ENCODE data around the gene PPFIBP1. TPM values are rescaled to one million over a fixed set of nuclear protein-coding genes. Genes with fewer than 3 reads are reported as not detected.
A peak's percentile ranks its signal among the peaks of the same experiment; 100 is the strongest.

Gene PPFIBP1
- total RNA-seq, 1 donor from 2014 or later, result 31.1 TPM

GRCh38 chr12:27564612-27565213 is 40.7 kb downstream of the PPFIBP1 start:
- no peak overlapping the region for H3K4me3 ChIP-seq (ENCODE audit: low read depth, low read length)
- H3K36me3 ChIP-seq (ENCODE audit: control insufficient read depth, insufficient read depth, low read length), result no peaks in the 10 kb centered on the region
- no peak for TF ChIP-seq CTCF (IDR thresholded peaks at IDR 0.05; ENCODE audit: insufficient read depth, low read length, severe bottlenecking)
- no peaks in the 10 kb centered on the region for H3K27me3 ChIP-seq (ENCODE audit: control insufficient read depth, insufficient read depth, low read length)
- FAIRE-seq (no peak), DNase-seq (ENCODE audit: low read depth) (no peak)

- H3K36me3 ChIP-seq (ENCODE audit: control insufficient read depth, insufficient read depth, low read length), result no peaks in the 10 kb centered on the region
- DNase-seq (ENCODE audit: low read depth) (no peak), FAIRE-seq (no peak)
- H3K4me3 ChIP-seq (ENCODE audit: low read depth, low read length), result no peak overlapping the region
- TF ChIP-seq CTCF (IDR thresholded peaks at IDR 0.05; ENCODE audit: insufficient read depth, low read length, severe bottlenecking), result no peak
- no peaks in the 10 kb centered on the region for H3K27me3 ChIP-seq (ENCODE audit: control insufficient read depth, insufficient read depth, low read length)
Observed at GRCh38 chr12:27566159-27566558, 42.2 kb downstream of the PPFIBP1 start.

- DNase-seq (ENCODE audit: low read depth) (no peak), FAIRE-seq (no peak)
- no peaks in the 10 kb centered on the region for H3K27me3 ChIP-seq (ENCODE audit: control insufficient read depth, insufficient read depth, low read length)
- no peak overlapping the region for H3K4me3 ChIP-seq (ENCODE audit: low read depth, low read length)
- no peak for TF ChIP-seq CTCF (IDR thresholded peaks at IDR 0.05; ENCODE audit: insufficient read depth, low read length, severe bottlenecking)
- no peaks in the 10 kb centered on the region for H3K36me3 ChIP-seq (ENCODE audit: control insufficient read depth, insufficient read depth, low read length)
Observed at GRCh38 chr12:27566626-27567025, 42.6 kb downstream of the PPFIBP1 start.

- no peak for TF ChIP-seq CTCF (IDR thresholded peaks at IDR 0.05; ENCODE audit: insufficient read depth, low read length, severe bottlenecking)
- DNase-seq (ENCODE audit: low read depth) (peak; percentile 88), FAIRE-seq (no peak)
- H3K4me3 ChIP-seq (ENCODE audit: low read depth, low read length), result no peak overlapping the region
- no peaks in the 10 kb centered on the region for H3K36me3 ChIP-seq (ENCODE audit: control insufficient read depth, insufficient read depth, low read length)
- H3K27me3 ChIP-seq (ENCODE audit: control insufficient read depth, insufficient read depth, low read length), result no peaks in the 10 kb centered on the region
Observed at GRCh38 chr12:27571463-27571862, 47.5 kb downstream of the PPFIBP1 start.

GRCh38 chr12:27572486-27573255 is 48.7 kb downstream of the PPFIBP1 start:
- DNase-seq (ENCODE audit: low read depth) (no peak), FAIRE-seq (no peak)
- H3K27me3 ChIP-seq (ENCODE audit: control insufficient read depth, insufficient read depth, low read length), result no peaks in the 10 kb centered on the region
- no peaks in the 10 kb centered on the region for H3K36me3 ChIP-seq (ENCODE audit: control insufficient read depth, insufficient read depth, low read length)
- H3K4me3 ChIP-seq (ENCODE audit: low read depth, low read length), result no peak overlapping the region
- TF ChIP-seq CTCF (IDR thresholded peaks at IDR 0.05; ENCODE audit: insufficient read depth, low read length, severe bottlenecking), result no peak

All from bronchial epithelial cell (primary cell).